GM23338 (cell line): Measurements from ENCODE around the gene IDI2.

ENCODE experiments used
- EZH2 ChIP-seq: fragments of 200-600 bp; sonication (generic); IDR thresholded peaks from one replicate; pipeline ENCODE4 v1.8.0; 2017; ENCODE audit warnings: antibody characterized with exemption, mild to moderate bottlenecking, low read depth; ENCODE audit not compliant: unreplicated experiment
- EZH2phosphoT487 ChIP-seq: fragments of 200-600 bp; sonication (generic); IDR thresholded peaks from one replicate; pipeline ENCODE4 v1.8.1; 2018; ENCODE audit warnings: antibody characterized with exemption; ENCODE audit not compliant: unreplicated experiment
- NANOG ChIP-seq: IDR thresholded peaks from 2 replicates; pipeline ENCODE4 v1.6.1; 2016; ENCODE audit warnings: antibody characterized with exemption, borderline replicate concordance
- POLR2AphosphoS5 ChIP-seq: IDR thresholded peaks from 2 replicates; pipeline ENCODE4 v1.6.1; 2016; ENCODE audit warnings: antibody characterized with exemption, low read depth
- ZNF114 ChIP-seq: fragments of 250-450 bp; sonication (Bioruptor Pico); IDR thresholded peaks from 2 replicates; pipeline ENCODE4 v1.5.0; 2020; ENCODE audit warnings: mild to moderate bottlenecking, moderate library complexity
- TF ChIP-seq, protein P1 (sequence below), 2 experiments: fragments of 200-600 bp in 1 of 2; sonication (generic) in 1 of 2; conservative IDR thresholded peaks; 2 replicates each; pipeline versions ENCODE4 v1.5.1 to v1.6.1; 2016 to 2017; ENCODE audit warnings: antibody characterized with exemption in 2 of 2, low read depth in 2 of 2, mild to moderate bottlenecking in 2 of 2, moderate library complexity in 1 of 2
- TF ChIP-seq, protein P2 (sequence below): IDR thresholded peaks from one replicate; pipeline ENCODE4 v1.6.1; 2018; ENCODE audit warnings: antibody characterized with exemption; ENCODE audit not compliant: unreplicated experiment
- TF ChIP-seq, protein P3 (sequence below): IDR thresholded peaks from 2 replicates; pipeline ENCODE4 v1.6.1; 2016; ENCODE audit warnings: antibody characterized with exemption

DNA sequence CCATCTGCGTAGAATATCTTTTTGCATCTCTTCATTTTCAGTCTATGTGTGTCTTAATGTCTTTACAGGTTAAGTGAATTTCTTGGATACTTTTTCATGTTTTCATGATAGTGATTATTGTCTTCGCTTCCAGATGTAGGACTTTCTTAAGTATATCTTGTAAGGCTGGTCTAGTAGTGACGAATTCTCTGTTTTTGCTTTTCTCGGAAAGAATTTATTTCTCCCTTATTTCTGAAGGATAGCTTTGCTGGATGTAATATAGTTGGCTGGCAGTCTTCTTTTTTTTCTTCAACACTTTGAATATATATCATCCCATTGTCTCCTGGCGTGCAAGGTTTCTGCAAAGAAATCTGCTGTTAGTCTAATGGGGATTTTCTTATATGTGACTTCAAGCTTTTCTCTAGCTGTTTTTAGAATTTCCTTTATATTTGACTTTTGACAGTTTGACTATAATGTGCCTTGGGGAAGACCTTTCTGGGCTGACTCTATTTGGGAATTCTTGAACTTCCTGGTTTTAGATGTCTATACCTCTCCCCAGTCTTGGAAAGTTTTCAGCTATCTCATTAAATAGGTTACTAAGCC, 23.1 kb downstream of the IDI2 start:
- TF ChIP-seq, protein P1, sequence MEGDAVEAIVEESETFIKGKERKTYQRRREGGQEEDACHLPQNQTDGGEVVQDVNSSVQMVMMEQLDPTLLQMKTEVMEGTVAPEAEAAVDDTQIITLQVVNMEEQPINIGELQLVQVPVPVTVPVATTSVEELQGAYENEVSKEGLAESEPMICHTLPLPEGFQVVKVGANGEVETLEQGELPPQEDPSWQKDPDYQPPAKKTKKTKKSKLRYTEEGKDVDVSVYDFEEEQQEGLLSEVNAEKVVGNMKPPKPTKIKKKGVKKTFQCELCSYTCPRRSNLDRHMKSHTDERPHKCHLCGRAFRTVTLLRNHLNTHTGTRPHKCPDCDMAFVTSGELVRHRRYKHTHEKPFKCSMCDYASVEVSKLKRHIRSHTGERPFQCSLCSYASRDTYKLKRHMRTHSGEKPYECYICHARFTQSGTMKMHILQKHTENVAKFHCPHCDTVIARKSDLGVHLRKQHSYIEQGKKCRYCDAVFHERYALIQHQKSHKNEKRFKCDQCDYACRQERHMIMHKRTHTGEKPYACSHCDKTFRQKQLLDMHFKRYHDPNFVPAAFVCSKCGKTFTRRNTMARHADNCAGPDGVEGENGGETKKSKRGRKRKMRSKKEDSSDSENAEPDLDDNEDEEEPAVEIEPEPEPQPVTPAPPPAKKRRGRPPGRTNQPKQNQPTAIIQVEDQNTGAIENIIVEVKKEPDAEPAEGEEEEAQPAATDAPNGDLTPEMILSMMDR (conservative IDR thresholded peaks at IDR 0.05; ENCODE audit: low read depth in 2 of 2): no peak
- no peak for TF ChIP-seq EZH2phosphoT487
- TF ChIP-seq EZH2: no peak
- TF ChIP-seq, protein P2, sequence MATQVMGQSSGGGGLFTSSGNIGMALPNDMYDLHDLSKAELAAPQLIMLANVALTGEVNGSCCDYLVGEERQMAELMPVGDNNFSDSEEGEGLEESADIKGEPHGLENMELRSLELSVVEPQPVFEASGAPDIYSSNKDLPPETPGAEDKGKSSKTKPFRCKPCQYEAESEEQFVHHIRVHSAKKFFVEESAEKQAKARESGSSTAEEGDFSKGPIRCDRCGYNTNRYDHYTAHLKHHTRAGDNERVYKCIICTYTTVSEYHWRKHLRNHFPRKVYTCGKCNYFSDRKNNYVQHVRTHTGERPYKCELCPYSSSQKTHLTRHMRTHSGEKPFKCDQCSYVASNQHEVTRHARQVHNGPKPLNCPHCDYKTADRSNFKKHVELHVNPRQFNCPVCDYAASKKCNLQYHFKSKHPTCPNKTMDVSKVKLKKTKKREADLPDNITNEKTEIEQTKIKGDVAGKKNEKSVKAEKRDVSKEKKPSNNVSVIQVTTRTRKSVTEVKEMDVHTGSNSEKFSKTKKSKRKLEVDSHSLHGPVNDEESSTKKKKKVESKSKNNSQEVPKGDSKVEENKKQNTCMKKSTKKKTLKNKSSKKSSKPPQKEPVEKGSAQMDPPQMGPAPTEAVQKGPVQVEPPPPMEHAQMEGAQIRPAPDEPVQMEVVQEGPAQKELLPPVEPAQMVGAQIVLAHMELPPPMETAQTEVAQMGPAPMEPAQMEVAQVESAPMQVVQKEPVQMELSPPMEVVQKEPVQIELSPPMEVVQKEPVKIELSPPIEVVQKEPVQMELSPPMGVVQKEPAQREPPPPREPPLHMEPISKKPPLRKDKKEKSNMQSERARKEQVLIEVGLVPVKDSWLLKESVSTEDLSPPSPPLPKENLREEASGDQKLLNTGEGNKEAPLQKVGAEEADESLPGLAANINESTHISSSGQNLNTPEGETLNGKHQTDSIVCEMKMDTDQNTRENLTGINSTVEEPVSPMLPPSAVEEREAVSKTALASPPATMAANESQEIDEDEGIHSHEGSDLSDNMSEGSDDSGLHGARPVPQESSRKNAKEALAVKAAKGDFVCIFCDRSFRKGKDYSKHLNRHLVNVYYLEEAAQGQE: no peak
- TF ChIP-seq POLR2AphosphoS5: no peak
- TF ChIP-seq ZNF114 (CRISPR knock-in tag): no peak
- no peak for TF ChIP-seq NANOG
- TF ChIP-seq, protein P3, sequence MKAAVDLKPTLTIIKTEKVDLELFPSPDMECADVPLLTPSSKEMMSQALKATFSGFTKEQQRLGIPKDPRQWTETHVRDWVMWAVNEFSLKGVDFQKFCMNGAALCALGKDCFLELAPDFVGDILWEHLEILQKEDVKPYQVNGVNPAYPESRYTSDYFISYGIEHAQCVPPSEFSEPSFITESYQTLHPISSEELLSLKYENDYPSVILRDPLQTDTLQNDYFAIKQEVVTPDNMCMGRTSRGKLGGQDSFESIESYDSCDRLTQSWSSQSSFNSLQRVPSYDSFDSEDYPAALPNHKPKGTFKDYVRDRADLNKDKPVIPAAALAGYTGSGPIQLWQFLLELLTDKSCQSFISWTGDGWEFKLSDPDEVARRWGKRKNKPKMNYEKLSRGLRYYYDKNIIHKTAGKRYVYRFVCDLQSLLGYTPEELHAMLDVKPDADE: no peak
